Neural progenitor cell (in vitro differentiated cells): Measurements from ENCODE around the gene GRM8.
A peak's percentile ranks its signal among the peaks of the same experiment; 100 is the strongest.
"Not testable (repeated sequence)": the region's sequence is repeated elsewhere in the genome, so short reads cannot be mapped to it uniquely, and the experiment has no call there.

ENCODE experiments used
- CTCF ChIP-seq: fragments of 200-600 bp; sonication (generic); IDR thresholded peaks from 2 replicates; pipeline ENCODE4 v1.5.1; 2017; ENCODE audit warnings: antibody characterized with exemption, mild to moderate bottlenecking
- EZH2phosphoT487 ChIP-seq: fragments of 200-600 bp; sonication (generic); IDR thresholded peaks from 2 replicates; pipeline ENCODE4 v1.6.1; 2017; ENCODE audit warnings: antibody characterized with exemption

- peak; percentile 29 for TF ChIP-seq CTCF
- TF ChIP-seq EZH2phosphoT487 = not testable (repeated sequence)
These were observed 370.8 kb downstream of the GRM8 start for GRCh38 chr7:126881908-126882307.
